Testis (tissue), 3 donors: Measurements from ENCODE around the gene GCHFR. TPM values are rescaled to one million over a fixed set of nuclear protein-coding genes. Genes with fewer than 3 reads are reported as not detected.

ENCODE experiments used
- DNase-seq: peaks from one replicate; pipeline ENCODE4 v3.0.0-alpha.2; 2019
- H3K27ac ChIP-seq, 2 donors: fragments of 200-600 bp; sonication (generic); one replicate each; pipeline ENCODE4 v1.5.1; 2019
- H3K27me3 ChIP-seq: fragments of 200-600 bp; sonication (generic); one replicate; pipeline ENCODE4 v1.5.1; 2019
- H3K36me3 ChIP-seq: fragments of 200-600 bp; sonication (generic); one replicate; pipeline ENCODE4 v1.5.1; 2017; ENCODE audit warnings: low read depth; ENCODE audit errors: missing control alignments
- H3K4me1 ChIP-seq: fragments of 200-600 bp; sonication (generic); one replicate; pipeline ENCODE4 v1.5.1; 2019
- H3K4me3 ChIP-seq, 2 donors: fragments of 200-600 bp; sonication (generic); one replicate each; pipeline ENCODE4 v1.5.1; 2017 to 2019
- H3K9me3 ChIP-seq: fragments of 200-600 bp; sonication (generic); one replicate; pipeline ENCODE4 v1.5.1; 2017
- CTCF ChIP-seq, 3 experiments: fragments of 450-650 bp in 2 of 3; fragments of 200-600 bp in 1 of 3; sonication (generic) in 1 of 3; IDR thresholded peaks; one replicate each; pipeline ENCODE4 v1.5.1; 2016 to 2019; ENCODE audit warnings: antibody characterized with exemption in 3 of 3, mild to moderate bottlenecking in 2 of 3, moderate library complexity in 1 of 3
- POLR2A ChIP-seq: fragments of 450-650 bp; IDR thresholded peaks from one replicate; pipeline ENCODE4 v1.6.1; 2017; ENCODE audit warnings: antibody characterized with exemption, mild to moderate bottlenecking, moderate library complexity
- WGBS, 2 donors: methylation state at CpG; one replicate each; pipeline ENCODE4 v1.1.5; 2018; 5-methylcytosine and 5-hydroxymethylcytosine counted together
- intact Hi-C: fragments of 100-400 bp; cut with DNase I; formaldehyde crosslinking; loops from one replicate; pipeline ENCODE4 v1.15.1; 2023; ENCODE audit warnings: low total_unique reads
- polyA plus RNA-seq: library from polyadenylated mRNA; stranded (reverse); fragments of 350-450 nt; fragmentation: Illumina TruSeq; extraction: RNeasy Lipid Tissue Mini Kit (QIAGEN cat#74804); gene quantifications from one replicate; pipeline ENCODE4 v1.2.3, GENCODE V29; 2014; ENCODE audit warnings: low read depth, low replicate concordance; ENCODE audit not compliant: insufficient read depth
- small RNA-seq, 2 donors: library from RNA; depleted of rRNA; stranded (forward); fragments of <200 nt; gene quantifications; one replicate each; pipeline ENCODE3, GENCODE V24; 2016
- total RNA-seq, 2 donors: library from RNA; depleted of rRNA; stranded (reverse); fragments of >200 nt; gene quantifications; one replicate each; pipeline ENCODE4 v1.2.3, GENCODE V29; 2016

Gene GCHFR
- total and polyA plus RNA-seq, 3 donors from 2014 or later: 7.4 to 15.0 (median 8.5) TPM

- no peak for TF ChIP-seq CTCF (IDR thresholded peaks at IDR 0.05)
- no peak for TF ChIP-seq POLR2A
- intact Hi-C loops: no loop called here
- 11 to 46% methylated on average over 19 of the region's 19 CpGs for WGBS, 2 donors
- Histone ChIP-seq H3K4me1 (peaks cover 9% of the 10 kb centered on the region), H3K36me3 (no peaks in the 10 kb centered on the region), H3K27ac (peak overlapping the region; percentile 87 to 97), H3K4me3 (peak overlapping the region; percentile 84 to 100), H3K27me3 (no peaks in the 10 kb centered on the region), H3K9me3 (no peaks in the 10 kb centered on the region)
- no peak for DNase-seq
Observed at GRCh38 chr15:40807888-40808461, 44.1 kb downstream of the GCHFR start.

- no peaks in the 10 kb centered on the region for H3K9me3 ChIP-seq
- 73 to 83% methylated on average over 5 to 8 of the region's 8 CpGs for WGBS, 2 donors
- H3K4me1 ChIP-seq: peaks cover 9% of the 10 kb centered on the region
- H3K36me3 ChIP-seq: no peaks in the 10 kb centered on the region
- DNase-seq: no peak
- no peak overlapping the region for H3K4me3 ChIP-seq
- no peaks in the 10 kb centered on the region for H3K27me3 ChIP-seq
- intact Hi-C loops: no loop called here
- H3K27ac ChIP-seq: no peak overlapping the region
- TF ChIP-seq POLR2A (no peak), CTCF (IDR thresholded peaks at IDR 0.05) (no peak)
Observed at GRCh38 chr15:40808861-40809450, 45.1 kb downstream of the GCHFR start.

GRCh38 chr15:40812721-40813425 is 49.0 kb downstream of the GCHFR start:
- Histone ChIP-seq H3K4me3 (no peak overlapping the region), H3K4me1 (peaks cover 13% of the 10 kb centered on the region), H3K9me3 (no peaks in the 10 kb centered on the region), H3K36me3 (no peaks in the 10 kb centered on the region), H3K27me3 (no peaks in the 10 kb centered on the region), H3K27ac (no peak overlapping the region)
- 92 to 94% methylated on average over 9 to 12 of the region's 12 CpGs for WGBS, 2 donors
- no peak for TF ChIP-seq CTCF (IDR thresholded peaks at IDR 0.05)
- TF ChIP-seq POLR2A: no peak
- intact Hi-C loops: no loop called here
- DNase-seq: no peak

- peak; percentile 89 for DNase-seq
- Histone ChIP-seq H3K36me3 (no peaks in the 10 kb centered on the region), H3K4me3 (no peak overlapping the region), H3K27me3 (no peaks in the 10 kb centered on the region), H3K9me3 (no peaks in the 10 kb centered on the region), H3K27ac (peak overlapping the region; percentile 32 to 59), H3K4me1 (peaks cover 7% of the 10 kb centered on the region)
- intact Hi-C loops: no loop called here
- 64 to 71% methylated on average over 4 of the region's 4 CpGs for WGBS, 2 donors
- TF ChIP-seq CTCF (IDR thresholded peaks at IDR 0.05) (no peak), POLR2A (no peak)
Observed at GRCh38 chr15:40815042-40815698, 51.3 kb downstream of the GCHFR start.

Small RNA genes within 50 kb of the gene (small RNA-seq; reads per million reads assigned to genes)
- gene SUMO2P15: 0 reads per million in 2 donors

Other genes with a start within 250 kb of the GCHFR start
- gene CCDC32, start 199.0 kb upstream of the GCHFR start, total RNA-seq: 10 to 100 TPM; 13.9 to 19.4 TPM
- gene CCDC32, start 199.0 kb upstream of the GCHFR start, polyA plus RNA-seq: 18.3 TPM
- 10 to 100 TPM; 12.3 to 14.9 TPM for gene RPUSD2, start 194.8 kb upstream of the GCHFR start, total RNA-seq
- 9.0 TPM for gene RPUSD2, start 194.8 kb upstream of the GCHFR start, polyA plus RNA-seq
- 10 to 100 TPM; 50.9 to 66.0 TPM for gene KNL1, start 169.8 kb upstream of the GCHFR start, total RNA-seq
- 28.7 TPM for gene KNL1, start 169.8 kb upstream of the GCHFR start, polyA plus RNA-seq
- 10 to 100 TPM; 13.8 to 16.9 TPM for gene RAD51, start 68.9 kb upstream of the GCHFR start, total RNA-seq
- 76.1 TPM for gene RAD51, start 68.9 kb upstream of the GCHFR start, polyA plus RNA-seq
- gene RMDN3, start 8.8 kb upstream of the GCHFR start, total RNA-seq: 10 to 100 TPM; 31.5 to 33.1 TPM
- 37.3 TPM for gene RMDN3, start 8.8 kb upstream of the GCHFR start, polyA plus RNA-seq
- gene C15orf62, start 5.9 kb downstream of the GCHFR start, total RNA-seq: under 1 TPM in 1 of 2 donors, not detected in 1; 0.24 TPM
- not detected for gene C15orf62, start 5.9 kb downstream of the GCHFR start, polyA plus RNA-seq
- gene ZFYVE19, start 43.0 kb downstream of the GCHFR start, total RNA-seq: 10 to 100 TPM; 22.4 to 38.2 TPM
- 26.3 TPM for gene ZFYVE19, start 43.0 kb downstream of the GCHFR start, polyA plus RNA-seq
- gene DNAJC17, start 43.4 kb downstream of the GCHFR start, total RNA-seq: 10 to 100 TPM; 11.1 to 21.6 TPM
- gene DNAJC17, start 43.4 kb downstream of the GCHFR start, polyA plus RNA-seq: 22.6 TPM
- under 1 TPM; 0.43 to 0.55 TPM for gene PPP1R14D, start 64.6 kb downstream of the GCHFR start, total RNA-seq
- gene PPP1R14D, start 64.6 kb downstream of the GCHFR start, polyA plus RNA-seq: not detected
- 10 to 100 TPM in 1 of 2 donors, 1 to 10 TPM in 1; 9.5 to 10.5 TPM for gene SPINT1, start 80.0 kb downstream of the GCHFR start, total RNA-seq
- gene SPINT1, start 80.0 kb downstream of the GCHFR start, polyA plus RNA-seq: 7.2 TPM
- gene RHOV, start 110.2 kb downstream of the GCHFR start, total RNA-seq: under 1 TPM; 0.24 to 0.50 TPM
- 0.91 TPM for gene RHOV, start 110.2 kb downstream of the GCHFR start, polyA plus RNA-seq
- 10 to 100 TPM; 25.5 to 33.4 TPM for gene VPS18, start 130.4 kb downstream of the GCHFR start, total RNA-seq
- 16.3 TPM for gene VPS18, start 130.4 kb downstream of the GCHFR start, polyA plus RNA-seq
- 1 to 10 TPM; 3.5 to 3.9 TPM for gene DLL4, start 165.3 kb downstream of the GCHFR start, total RNA-seq
- gene DLL4, start 165.3 kb downstream of the GCHFR start, polyA plus RNA-seq: 2.0 TPM
- 1 to 10 TPM; 2.5 to 5.9 TPM for gene CHAC1, start 189.4 kb downstream of the GCHFR start, total RNA-seq
- 1.8 TPM for gene CHAC1, start 189.4 kb downstream of the GCHFR start, polyA plus RNA-seq